ENCODE data around the gene REXO1.
"Not testable (repeated sequence)": the region's sequence is repeated elsewhere in the genome, so short reads cannot be mapped to it uniquely, and the experiment has no call there.

REXO1 gene

GRCh38 chr19:1876496-1877279 is 28.4 kb upstream of the REXO1 start:
- DNase-seq = not testable (repeated sequence)

- peak; percentile 88 for DNase-seq
These were observed 27.6 kb upstream of the REXO1 start for GRCh38 chr19:1875646-1876495.

DNA sequence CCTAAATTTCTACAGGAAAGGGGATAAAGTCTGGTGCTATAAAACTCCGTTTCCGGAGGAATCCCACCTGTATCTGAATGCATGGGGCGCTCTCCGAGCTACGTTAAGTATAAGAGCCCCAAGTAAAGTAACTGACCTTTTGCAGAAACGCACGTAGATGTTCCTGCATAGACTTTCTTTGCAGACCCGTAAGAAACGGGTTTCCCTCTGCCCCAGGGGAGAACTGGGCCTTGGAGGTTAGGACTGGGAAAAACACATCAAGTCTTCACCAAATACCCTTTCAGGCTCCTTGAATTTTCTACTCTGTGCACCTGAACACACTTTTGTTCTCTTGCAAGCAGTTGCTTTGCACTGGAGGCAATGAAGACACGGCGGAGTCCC is 27.0 kb upstream of the REXO1 start:
- not testable (repeated sequence) for DNase-seq

DNA sequence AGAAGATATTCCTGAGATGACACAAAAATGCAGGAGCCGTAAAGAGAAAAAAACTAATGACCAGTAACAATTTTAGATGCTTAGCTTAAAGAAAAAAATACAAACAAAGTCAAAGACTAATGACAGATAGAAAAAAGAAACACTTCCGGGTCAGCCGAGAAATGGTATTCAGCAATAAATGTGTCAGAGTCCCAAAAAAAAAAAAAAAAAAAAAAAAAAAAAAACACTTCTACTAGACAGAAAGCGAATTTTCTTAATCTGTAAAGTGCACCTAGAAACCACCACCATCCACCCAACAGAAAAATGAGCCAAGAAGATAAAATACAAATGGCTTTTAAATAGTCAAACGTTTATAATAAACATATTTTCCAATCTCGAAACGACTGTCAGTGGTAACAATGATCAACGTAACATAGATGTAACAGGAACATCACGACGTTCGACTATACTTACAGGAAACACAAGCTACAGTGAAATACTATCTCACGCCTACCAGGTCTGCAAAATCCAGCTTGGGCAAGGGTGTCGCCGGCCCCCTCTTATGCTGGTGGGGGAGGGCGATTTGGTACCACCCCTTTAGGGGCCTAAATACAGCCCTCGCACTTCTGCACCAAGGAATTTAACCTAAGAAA is 26.4 kb upstream of the REXO1 start:
- DNase-seq = no peak

DNA sequence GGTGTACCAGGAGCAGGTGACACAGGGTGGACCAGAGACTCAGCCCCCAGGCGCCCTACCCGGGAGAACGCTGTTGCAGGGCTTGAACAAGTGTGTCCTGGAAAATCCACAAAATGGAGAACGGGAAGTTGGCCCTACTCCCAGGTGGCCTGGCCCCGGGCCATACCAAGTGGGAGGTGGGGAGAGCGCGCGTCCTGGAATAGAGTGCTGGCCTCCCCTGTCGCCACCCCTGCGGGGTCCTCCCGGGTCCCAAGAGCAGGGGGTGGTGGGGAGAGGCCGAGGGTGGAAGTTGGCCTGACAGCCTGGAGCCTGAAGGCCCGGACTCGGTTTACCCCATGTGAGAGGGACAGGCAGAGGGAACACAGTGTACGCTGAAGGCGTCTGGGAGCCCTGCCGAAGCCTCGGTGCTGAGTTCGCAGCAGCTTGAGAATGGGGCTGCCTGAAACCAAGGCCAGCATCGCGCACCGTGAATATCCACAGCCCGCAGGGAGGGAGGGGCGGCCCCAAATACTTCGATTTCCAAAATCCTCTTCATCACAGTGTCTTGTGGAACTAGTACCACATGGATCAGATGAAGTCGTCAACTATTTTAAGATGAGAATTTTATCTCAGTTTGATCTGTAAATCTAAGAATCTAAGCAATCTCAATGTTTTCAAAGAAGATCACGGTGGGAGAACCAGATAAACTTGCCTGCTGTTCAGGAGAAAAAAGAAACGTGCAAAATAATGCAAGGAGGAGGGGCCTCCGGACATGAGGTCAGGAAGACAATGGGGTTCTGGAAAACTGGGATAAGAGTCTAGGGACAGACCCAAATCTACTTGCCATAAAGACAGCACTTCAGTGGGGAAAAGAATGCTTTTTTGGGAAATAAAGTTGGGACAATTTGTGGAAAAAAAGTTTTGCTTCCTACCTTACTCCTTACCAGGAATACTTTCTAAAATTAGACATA is 25.5 kb upstream of the REXO1 start:
- peak; percentile 64 for DNase-seq

GRCh38 chr19:1872807-1873523 is 24.7 kb upstream of the REXO1 start:
- DNase-seq = no peak

DNA sequence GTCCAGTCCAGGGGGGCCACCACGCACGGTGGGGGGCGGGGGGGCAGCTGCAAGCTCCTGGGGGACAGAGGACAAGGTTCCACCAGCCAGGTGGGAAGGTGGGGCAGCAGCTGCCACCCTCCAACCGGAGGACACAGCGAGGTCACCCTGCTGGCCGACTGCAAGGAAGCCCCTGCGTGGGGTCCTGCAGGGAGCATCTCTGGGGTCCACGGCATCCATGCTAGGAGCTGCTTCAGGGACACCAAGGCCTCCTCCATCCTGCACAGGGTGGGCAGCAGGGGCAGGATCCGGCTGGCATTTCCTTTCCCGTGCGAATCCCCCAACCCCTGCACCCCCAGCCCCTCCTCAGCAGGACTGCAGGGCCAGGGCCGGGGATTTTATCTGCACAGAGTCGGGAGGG is 23.3 kb upstream of the REXO1 start:
- DNase-seq = no peak

DNA sequence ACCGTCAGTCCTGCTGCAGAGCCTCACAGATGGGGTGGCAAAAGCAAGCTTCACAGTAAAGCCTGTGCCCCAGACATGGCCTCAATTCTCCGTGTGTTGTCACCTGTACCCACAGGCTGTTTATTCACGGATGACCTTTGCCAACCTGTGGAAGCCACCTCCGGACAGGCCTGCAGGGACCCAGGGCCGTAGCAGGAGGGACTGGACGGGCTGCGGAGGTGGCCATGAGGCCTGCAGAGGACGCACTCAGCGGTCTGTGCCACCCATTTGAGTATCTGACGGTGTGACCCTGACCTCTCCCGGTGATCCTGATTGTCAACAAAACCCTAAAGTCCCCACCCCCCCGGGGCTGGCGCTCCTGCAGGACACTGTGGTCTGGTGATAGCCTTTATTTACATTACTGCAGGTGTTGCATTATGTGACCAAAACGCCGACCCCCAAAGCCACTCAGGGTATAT is 22.9 kb upstream of the REXO1 start:
- DNase-seq = no peak

DNA sequence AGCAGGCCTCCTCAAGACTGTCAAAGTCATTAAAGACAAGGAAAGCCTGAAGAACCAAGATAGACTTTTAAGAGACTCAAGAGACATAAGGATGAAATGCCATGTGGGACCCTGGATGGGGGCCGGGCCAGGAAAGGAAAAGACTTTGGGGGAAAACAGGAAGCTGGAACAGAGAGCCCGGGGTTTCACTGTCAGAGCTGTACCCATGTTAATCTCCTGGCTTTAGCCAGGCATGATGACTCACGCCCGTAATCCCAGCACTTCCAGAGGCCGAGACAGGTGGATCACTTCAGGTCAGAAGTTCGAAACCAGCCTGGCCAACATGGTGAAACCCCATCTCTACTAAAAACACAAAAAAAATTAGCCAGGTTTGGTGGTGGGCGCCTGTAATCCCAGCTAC is 20.7 kb upstream of the REXO1 start:
- no peak for DNase-seq

DNA sequence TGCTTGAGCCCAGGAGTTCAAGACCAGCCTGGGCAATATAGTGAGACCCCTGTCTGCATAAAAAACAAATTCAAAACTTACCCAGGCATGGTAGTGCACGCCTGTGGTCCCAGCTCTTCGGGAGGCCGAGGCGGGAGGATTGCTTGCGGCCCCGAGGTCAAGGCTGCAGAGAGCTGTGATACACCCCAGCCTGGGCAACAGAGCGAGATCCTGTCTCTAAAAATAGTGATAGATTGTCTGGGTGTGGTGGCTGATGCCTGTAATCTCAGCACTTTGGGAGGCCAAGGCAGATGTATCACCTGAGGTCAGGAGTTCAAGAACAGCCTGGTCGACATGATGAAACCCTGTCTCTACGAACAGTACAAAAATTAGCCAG is 19.1 kb upstream of the REXO1 start:
- DNase-seq = no peak

DNA sequence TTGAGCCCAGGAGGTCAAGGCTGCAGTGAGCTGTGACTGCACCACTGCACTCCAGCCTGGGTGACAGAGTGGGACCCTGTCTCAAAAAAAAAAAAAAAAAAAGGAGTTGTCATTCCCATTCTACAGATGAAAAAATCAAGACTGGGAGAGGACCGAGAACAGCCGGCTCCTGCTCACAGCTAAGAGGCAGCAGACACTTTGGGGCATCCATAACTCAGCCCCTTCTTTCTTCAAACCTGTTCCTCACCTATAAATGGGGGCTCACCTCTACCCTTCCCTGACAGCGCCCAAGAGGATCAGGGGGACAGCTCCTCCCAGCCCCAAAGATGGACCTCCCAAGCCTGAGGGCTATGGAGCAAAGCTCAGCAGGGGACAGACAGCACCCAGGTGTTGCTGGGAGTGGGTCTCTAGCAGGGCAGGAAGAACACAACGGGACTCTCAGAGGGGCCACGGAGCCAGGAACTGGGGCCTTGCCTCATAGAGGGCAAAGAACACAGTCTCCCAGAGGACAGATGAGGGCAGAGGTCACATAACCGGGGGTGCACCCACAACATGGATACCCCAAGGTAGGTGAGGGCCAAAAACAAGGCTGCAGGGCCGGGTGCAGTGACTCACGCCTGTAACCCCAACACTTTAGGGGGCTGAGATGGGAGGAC is 18.5 kb upstream of the REXO1 start:
- DNase-seq = no peak

DNA sequence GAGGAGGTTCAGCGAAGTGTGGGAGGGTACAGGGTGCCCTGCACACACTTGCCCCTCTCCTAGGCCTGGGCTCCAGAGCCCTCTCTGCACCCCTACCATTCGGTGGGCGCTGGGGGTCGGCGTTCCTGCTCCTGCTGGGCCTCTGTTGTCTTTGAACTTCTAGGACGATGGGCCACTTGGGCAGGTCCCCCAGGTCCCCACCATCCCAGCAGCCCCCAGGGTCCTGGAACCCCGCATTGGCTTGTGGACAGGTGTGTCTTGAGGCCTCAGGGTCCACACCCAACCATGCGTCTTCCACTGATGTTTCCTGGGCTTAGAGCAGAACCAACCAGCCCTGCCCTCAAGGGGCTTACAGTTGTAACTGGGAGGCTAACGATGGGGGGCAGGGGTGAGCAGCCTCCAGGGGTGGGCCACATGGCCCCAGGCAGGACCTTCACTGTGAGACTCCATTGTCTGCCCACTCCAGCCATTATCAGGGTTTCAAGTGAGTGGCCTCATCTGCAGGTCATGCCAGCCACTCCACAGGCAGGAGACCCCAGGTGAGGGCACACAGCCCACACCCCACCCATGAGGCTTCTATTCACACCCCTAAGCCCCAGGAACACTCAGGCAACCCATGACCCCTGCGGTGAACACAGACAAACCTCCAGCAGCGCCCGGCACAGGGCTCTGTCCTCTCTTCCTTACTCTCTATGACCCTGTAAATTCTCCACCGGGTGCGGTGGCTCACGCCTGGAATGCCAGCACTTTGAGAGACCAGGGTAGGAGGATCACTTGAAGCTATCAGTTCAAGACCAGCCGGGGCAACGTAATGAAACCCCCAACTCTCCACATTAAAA is 17.1 kb upstream of the REXO1 start:
- DNase-seq = no peak

GRCh38 chr19:1864480-1865171 is 16.3 kb upstream of the REXO1 start:
- DNase-seq = no peak

DNA sequence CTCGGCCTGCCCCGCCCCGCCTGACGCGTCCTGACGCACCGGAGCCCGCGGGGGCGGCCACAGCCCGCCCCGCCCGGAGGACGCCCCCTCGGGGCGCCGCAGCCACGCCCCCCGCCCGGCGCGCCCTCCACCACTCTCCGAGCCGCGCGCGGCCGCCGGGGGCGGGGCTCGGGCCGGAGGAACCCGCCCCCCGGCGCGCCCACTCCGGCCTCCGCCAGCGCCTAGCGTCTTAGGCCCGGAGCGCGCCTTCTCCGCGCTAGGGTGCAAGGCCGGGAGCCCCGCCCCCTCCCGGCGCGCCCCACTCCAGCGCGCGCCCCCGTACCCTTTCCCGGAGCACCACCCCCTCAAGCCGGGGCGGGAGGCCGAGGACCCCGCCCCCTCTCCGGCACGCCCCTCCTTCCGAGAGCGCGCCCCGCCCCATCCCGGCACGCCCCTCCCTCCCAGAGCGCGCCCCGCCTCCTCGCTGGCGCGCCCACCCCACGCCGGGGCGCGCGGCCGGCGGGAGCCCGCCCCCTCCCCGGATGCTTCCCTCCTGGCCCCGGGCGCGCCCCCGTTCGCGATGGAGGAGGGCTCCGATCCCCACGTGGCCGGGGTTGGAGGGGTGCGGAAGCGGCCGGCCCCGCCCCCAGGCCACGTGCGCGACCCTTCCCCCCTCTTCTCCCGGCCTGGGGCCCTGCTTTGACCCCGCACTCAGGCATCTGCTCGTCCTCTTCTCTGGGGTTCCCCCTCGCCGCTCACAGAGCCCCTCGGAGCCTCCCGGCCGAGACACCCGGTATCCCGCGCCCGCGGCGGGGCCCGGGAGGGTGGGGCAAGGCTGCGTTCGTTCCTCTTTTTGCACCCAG is 15.6 kb upstream of the REXO1 start:
- peak; percentile 95 for DNase-seq

GRCh38 chr19:1863328-1863637 is 15.0 kb upstream of the REXO1 start, which contains the start of gene KLF16:
TSS of gene KLF16 (minus strand) at chr19:1863579. CDS start at chr19:1863497, 82 bp downstream.
- DNase-seq = no peak

DNA sequence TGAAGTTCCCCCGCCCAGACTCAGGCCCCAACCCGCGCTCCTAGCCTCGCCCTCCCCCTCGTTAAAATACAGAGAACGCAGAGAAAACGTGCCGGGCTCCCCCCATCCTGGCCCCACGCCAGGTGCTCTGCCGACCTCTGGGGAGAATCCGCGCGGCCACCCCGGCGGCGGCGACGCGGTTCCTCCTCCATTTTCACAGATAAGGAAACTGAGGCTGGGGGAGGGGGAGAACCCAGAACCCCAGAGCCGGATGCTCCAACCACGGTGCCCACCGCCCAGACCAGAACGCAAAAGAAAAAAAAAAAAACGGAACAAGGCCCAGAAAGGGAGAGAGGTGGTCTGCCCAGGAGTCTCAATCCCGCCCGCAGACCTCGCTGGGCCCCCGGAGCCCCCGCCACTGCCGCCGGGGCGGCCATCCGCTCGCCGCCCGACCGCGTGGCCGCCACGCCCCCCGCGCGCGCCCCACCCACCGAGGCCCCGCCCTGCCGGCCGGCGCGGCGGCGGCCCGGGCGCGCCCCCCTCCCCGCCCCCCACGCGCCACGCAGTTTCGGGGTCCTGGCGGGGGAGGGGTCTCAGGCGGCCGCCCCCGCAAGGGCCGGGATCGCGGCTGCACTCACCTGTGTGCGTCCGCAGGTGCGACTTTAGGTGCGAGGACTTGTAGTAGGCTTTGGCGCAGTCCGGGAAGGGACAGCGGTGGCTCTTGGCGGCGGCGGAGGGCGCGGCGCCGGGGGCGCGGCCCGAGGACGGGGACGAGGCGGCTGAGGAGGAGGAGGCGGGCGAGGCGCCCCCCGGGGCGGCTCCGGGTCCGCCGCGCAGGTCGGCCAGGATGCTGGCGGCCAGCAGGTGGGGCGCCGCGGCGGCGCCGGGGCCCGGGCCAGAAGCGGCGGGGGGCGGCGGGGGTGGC is 14.4 kb upstream of the REXO1 start:
- peak; percentile 28 for DNase-seq

- DNase-seq = no peak
These were observed 13.8 kb upstream of the REXO1 start for GRCh38 chr19:1862068-1862423.

GRCh38 chr19:1861599-1862031 is 13.3 kb upstream of the REXO1 start:
- DNase-seq = no peak

Data from NCI-H1105 (cell line).